Brain microvascular endothelial cell (primary cell): ENCODE measurements around the gene IGF2BP1.

ENCODE experiments used
- DNase-seq: peaks from one replicate; pipeline ENCODE4 v3.0.0-alpha.2; 2020
- H3K27ac ChIP-seq: fragments of 250-450 bp; sonication (Bioruptor Pico); 2 replicates; pipeline ENCODE4 v1.5.1; 2020; ENCODE audit warnings: mild to moderate bottlenecking, moderate library complexity
- H3K27me3 ChIP-seq: fragments of 250-450 bp; sonication (Bioruptor Pico); replicated peaks from 2 replicates; pipeline ENCODE4 v1.5.1; 2020; ENCODE audit warnings: mild to moderate bottlenecking
- H3K36me3 ChIP-seq: fragments of 250-450 bp; sonication (Bioruptor Pico); replicated peaks from 2 replicates; pipeline ENCODE4 v1.5.1; 2020; ENCODE audit warnings: mild to moderate bottlenecking
- H3K4me3 ChIP-seq: 2 replicates; pipeline ENCODE4 v1.5.1; 2011; ENCODE audit warnings: low read depth, mild to moderate bottlenecking, control low read depth, low read length, moderate library complexity
- in situ Hi-C: cut with HindIII; loops from 2 replicates; pipeline ENCODE4 v1.10.0; 2017; ENCODE audit warnings: low sequenced_read_pairs, low pct_ligation_motif_present
- TF ChIP-seq, protein P1 (sequence below): IDR thresholded peaks from 2 replicates; pipeline ENCODE4 v1.5.1; 2011; ENCODE audit warnings: low read depth, mild to moderate bottlenecking, moderate library complexity, low read length, control low read depth, inconsistent platforms; ENCODE audit errors: missing control alignments

IGF2BP1 gene

DNA sequence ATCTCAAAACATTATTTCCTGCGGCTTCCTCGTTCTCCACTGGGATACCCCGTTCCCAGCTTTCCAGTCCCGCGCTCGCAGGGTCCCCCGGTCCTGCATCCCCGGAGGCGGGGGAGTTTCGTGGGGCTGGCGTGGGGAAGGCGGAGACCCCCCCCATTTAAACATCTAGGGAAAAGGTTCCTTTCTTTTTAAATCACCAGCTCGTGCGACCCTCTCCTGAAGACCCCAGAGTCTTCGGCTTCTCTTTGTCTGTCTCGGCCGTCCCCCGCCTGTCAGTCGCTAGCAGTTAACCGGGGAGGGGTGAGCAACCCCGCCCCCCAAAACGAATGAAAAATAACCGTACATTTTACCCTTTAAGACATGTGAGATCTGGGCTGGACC, 473 bp upstream of the IGF2BP1 start:
- H3K36me3 ChIP-seq = no peaks in the 10 kb centered on the region
- peaks cover 9% of the 10 kb centered on the region for H3K27me3 ChIP-seq
- TF ChIP-seq, protein P1, sequence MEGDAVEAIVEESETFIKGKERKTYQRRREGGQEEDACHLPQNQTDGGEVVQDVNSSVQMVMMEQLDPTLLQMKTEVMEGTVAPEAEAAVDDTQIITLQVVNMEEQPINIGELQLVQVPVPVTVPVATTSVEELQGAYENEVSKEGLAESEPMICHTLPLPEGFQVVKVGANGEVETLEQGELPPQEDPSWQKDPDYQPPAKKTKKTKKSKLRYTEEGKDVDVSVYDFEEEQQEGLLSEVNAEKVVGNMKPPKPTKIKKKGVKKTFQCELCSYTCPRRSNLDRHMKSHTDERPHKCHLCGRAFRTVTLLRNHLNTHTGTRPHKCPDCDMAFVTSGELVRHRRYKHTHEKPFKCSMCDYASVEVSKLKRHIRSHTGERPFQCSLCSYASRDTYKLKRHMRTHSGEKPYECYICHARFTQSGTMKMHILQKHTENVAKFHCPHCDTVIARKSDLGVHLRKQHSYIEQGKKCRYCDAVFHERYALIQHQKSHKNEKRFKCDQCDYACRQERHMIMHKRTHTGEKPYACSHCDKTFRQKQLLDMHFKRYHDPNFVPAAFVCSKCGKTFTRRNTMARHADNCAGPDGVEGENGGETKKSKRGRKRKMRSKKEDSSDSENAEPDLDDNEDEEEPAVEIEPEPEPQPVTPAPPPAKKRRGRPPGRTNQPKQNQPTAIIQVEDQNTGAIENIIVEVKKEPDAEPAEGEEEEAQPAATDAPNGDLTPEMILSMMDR = no peak
- H3K27ac ChIP-seq = no peak overlapping the region
- in situ Hi-C loops = no loop called here
- DNase-seq = no peak
- peak overlapping the region; percentile 93 for H3K4me3 ChIP-seq

DNA sequence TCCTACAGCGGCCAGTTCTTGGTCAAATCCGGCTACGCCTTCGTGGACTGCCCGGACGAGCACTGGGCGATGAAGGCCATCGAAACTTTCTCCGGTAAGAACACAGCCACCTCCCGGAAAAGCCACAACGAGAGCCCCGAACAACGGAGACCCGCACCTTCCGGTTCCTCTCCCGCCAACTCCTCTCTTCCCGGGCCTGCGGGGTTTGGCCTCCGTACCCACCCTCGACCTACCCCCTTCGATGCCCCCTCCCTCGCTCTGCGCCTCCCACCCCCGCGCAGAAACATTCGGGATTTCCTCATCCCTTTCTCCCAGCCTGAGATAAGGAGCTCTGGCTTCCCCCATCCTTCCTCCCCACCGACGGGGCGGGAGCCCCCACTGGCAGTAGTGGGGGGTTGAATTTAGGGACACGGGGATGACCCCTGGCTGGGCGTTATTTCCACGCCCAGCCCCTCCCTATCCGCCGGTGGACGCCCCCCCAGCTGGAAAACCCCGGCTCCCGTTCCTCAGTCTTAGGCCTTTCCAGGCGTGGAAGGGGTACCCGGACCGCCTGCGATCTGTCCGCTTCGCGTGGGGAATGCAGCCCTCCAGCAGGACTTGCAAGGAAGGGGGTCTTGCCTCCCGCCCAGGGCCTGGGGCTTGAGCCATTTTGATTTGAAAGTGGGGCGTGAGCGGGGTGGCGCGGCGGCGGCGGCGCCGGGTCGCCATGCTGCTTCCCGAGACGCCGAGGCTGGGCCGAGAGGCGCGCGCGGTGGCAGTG, 822 bp downstream of the IGF2BP1 start:
- in situ Hi-C loops = no loop called here
- TF ChIP-seq, protein P1 = no peak
- H3K4me3 ChIP-seq = peak overlapping the region; percentile 93
- peak overlapping the region; percentile 59 for H3K27ac ChIP-seq
- no peak for DNase-seq
- peaks cover 4% of the 10 kb centered on the region for H3K27me3 ChIP-seq
- H3K36me3 ChIP-seq = no peaks in the 10 kb centered on the region

DNA sequence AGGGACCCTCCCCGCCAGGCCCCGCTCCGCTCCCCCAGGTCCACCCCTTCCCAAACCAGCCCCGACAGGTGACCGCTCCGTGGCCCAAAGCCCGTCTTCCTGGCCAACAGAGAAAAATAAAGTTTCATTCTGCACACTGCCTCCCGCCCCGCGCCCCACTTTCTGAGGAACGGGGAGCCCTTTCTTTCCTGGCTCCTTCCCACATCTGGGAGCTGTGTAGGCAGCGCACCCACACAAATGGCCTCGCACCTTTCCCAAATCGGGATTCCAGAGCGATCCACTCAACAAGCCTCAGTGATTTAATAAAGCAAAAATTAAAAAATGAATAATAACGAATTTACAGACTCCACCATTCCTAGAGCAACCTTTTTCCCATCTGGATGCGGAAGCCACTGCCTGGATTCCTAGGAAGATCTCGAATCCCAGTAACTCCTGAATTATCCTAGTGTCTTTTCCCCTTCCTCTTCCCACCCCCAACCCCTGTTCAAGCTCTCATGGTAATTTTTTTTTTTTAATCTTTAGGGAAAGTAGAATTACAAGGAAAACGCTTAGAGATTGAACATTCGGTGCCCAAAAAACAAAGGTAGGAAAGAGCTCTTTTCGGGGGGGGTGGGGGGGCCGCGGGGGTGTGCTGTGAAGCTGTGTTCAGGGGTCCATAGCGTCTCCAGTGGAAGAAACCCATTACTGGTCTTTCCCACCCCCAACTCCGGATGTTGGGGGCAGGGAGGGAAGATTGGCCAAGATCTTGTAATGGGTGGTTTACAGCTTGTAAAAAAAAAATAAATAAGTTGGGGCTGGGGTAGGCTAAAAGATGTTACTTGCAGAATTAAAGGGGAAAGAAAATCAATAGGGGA, 1.6 kb downstream of the IGF2BP1 start:
- H3K4me3 ChIP-seq = peak overlapping the region; percentile 93
- H3K27me3 ChIP-seq = peaks cover 3% of the 10 kb centered on the region
- no peaks in the 10 kb centered on the region for H3K36me3 ChIP-seq
- H3K27ac ChIP-seq = peak overlapping the region; percentile 65
- TF ChIP-seq, protein P1 = peak; percentile 47
- in situ Hi-C loops = no loop called here
- no peak for DNase-seq

DNA sequence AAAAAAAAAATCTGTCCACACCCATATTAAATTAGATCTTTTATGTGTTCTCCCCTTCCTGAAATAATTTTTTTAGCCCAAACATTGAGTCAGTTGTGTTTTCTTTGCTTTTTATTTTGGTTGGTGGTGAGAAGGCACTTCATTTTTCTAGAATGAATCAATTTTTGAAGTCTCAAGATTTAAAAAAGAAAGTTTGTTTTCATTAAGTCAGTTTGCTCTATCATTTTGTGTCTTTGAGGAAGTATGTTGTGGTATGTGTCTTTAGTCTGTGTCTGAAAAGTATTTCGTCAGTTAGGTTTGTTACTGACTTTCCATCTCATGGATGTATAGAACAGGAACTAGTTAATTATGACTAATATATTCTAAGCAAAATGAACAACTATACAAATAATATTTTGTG, 3.8 kb downstream of the IGF2BP1 start:
- in situ Hi-C loops = no loop called here
- no peak for DNase-seq
- Histone ChIP-seq H3K27me3 (no peaks in the 10 kb centered on the region), H3K36me3 (peaks cover 9% of the 10 kb centered on the region), H3K27ac (peak overlapping the region; percentile 65), H3K4me3 (peak overlapping the region; percentile 93)
- TF ChIP-seq, protein P1 = no peak

DNA sequence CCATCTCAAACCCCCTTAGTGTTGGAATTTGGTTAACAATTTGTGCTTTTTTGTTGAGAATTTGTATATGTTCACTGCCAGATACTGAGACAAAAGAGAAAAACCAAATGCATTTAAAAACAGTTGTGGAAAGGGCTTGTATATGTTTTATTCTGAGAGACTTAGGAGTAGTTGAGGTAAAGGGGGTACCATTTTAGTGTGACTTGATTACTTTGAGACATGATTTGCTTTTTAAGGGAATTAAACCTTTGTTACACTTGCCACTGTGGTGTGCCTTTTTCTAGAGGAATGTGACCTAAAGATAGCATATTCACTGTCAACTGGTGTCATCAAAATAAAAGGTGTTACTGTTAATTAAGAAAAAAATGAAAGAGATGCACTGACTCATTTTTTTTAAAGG, 4.5 kb downstream of the IGF2BP1 start:
- Histone ChIP-seq H3K27ac (peak overlapping the region; percentile 65), H3K27me3 (no peaks in the 10 kb centered on the region), H3K4me3 (peak overlapping the region; percentile 93), H3K36me3 (peaks cover 9% of the 10 kb centered on the region)
- no peak for DNase-seq
- TF ChIP-seq, protein P1 = no peak
- in situ Hi-C loops = no loop called here
